DND-41 (cell line): ENCODE results near the gene AJAP1.

Experiments
- ATAC-seq: fragments of 200-7000 bp; cut with Tn5 transposase; 3 replicates; pipeline ENCODE4 v1.9.1; 2021; ENCODE audit warnings: low read depth; ENCODE audit not compliant: insufficient read depth
- DNase-seq: peaks from one replicate; pipeline ENCODE4 v3.0.0-alpha.2; 2020
- H2AFZ ChIP-seq: 2 replicates; pipeline ENCODE4 v1.6.0; 2012; ENCODE audit warnings: low read depth, low read length
- H3K27ac ChIP-seq: 2 replicates; pipeline ENCODE4 v1.5.1; 2012; ENCODE audit warnings: low read length, inconsistent platforms
- H3K27me3 ChIP-seq: fragments of 200-600 bp; sonication (generic); 2 replicates; pipeline ENCODE4 v1.6.0; 2012; ENCODE audit warnings: low read length, mild to moderate bottlenecking, inconsistent platforms; ENCODE audit not compliant: insufficient read depth, poor library complexity
- H3K36me3 ChIP-seq: 2 replicates; pipeline ENCODE4 v1.5.1; 2012; ENCODE audit warnings: low read length, inconsistent platforms; ENCODE audit not compliant: insufficient read depth
- H3K4me1 ChIP-seq: 2 replicates; pipeline ENCODE4 v1.5.1; 2012; ENCODE audit warnings: mild to moderate bottlenecking, low read length; ENCODE audit not compliant: insufficient read depth
- H3K4me2 ChIP-seq: 2 replicates; pipeline ENCODE4 v1.6.0; 2012; ENCODE audit warnings: mild to moderate bottlenecking, moderate library complexity, low read length, inconsistent platforms; ENCODE audit not compliant: insufficient read depth
- H3K4me3 ChIP-seq, 2 experiments: fragments of 200-600 bp in 1 of 2; shearing (Covaris generic) in 1 of 2; 2 replicates each; pipeline ENCODE4 v1.5.1; 2012 to 2016; ENCODE audit warnings: inconsistent platforms in 2 of 2, low read length in 2 of 2, mild to moderate bottlenecking in 2 of 2, low read depth in 1 of 2, moderate library complexity in 1 of 2
- H3K79me2 ChIP-seq: 2 replicates; pipeline ENCODE4 v1.6.0; 2012; ENCODE audit warnings: low read length, inconsistent platforms; ENCODE audit not compliant: insufficient read depth
- H3K9ac ChIP-seq: 2 replicates; pipeline ENCODE4 v1.6.0; 2012; ENCODE audit warnings: low read depth, mild to moderate bottlenecking, inconsistent platforms, low read length, moderate library complexity
- H3K9me3 ChIP-seq: 2 replicates; pipeline ENCODE4 v1.5.1; 2012; ENCODE audit warnings: low read length, moderate library complexity, mild to moderate bottlenecking, inconsistent platforms; ENCODE audit not compliant: insufficient read depth, severe bottlenecking
- H4K20me1 ChIP-seq: 2 replicates; pipeline ENCODE4 v1.6.0; 2012; ENCODE audit warnings: low read length; ENCODE audit not compliant: insufficient read depth
- EZH2 ChIP-seq: IDR thresholded peaks from 3 replicates; pipeline ENCODE4 v1.6.1; 2012; ENCODE audit warnings: borderline replicate concordance, low read depth, mild to moderate bottlenecking, moderate library complexity, low read length, inconsistent platforms; ENCODE audit not compliant: severe bottlenecking
- TF ChIP-seq, protein P1 (sequence below): IDR thresholded peaks from 2 replicates; pipeline ENCODE4 v1.5.1; 2012; ENCODE audit warnings: borderline replicate concordance, low read length, moderate library complexity, mild to moderate bottlenecking; ENCODE audit not compliant: poor library complexity, severe bottlenecking; ENCODE audit errors: extremely low read depth

The AJAP1 gene

DNA sequence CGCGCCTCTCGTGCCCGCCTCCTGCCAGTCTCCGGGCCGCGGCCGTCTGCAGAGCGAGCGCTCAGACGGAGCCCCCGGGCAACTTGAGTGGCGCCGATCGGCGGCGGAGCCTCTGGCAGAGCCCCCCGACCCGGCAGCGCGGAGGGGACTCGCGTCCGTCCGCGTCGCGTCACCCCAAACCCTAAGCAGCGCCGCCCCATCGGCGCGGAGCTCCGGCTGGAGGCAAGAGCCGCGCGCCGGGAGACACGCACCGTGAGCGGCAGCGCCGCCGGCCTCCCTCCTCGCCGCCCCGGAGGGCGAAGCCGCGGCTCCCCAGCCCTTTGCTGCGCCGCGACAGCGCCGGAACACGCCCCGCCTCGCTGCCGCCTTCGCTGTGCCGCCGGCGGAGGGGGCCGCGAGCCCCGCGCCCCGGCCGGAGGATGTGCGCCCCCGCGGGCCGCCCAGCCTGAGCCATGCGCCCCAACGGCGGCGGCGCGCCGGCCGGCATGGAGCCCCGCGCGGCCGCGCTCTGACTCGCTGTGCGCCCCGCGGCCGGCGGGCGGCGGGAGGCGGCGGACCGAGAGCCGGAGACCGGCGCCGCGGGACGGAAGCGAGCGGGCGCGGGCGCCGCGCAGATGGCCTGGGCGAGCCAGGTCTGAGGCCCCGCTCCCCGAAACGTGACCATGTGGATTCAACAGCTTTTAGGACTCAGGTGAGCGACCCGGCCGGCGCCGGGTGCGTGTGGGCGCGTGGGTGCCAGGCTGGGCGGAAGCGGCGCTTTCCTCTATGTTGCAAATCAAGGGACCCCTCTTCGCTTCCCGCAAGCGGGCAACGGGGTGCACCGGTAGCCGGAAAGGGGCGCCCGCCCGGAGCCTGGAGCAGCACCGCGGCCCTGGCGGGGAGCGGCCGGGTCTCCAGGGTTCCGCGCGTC is 610 bp downstream of the AJAP1 start:
- DNase-seq (no peak), ATAC-seq (no peak)
- Histone ChIP-seq H3K9me3 (no peaks in the 10 kb centered on the region), H2AFZ (no peak overlapping the region), H3K27ac (no peak overlapping the region), H3K79me2 (no peaks in the 10 kb centered on the region), H3K27me3 (peaks cover 6% of the 10 kb centered on the region), H4K20me1 (peaks cover 5% of the 10 kb centered on the region; the same call in 1 of the 2 replicates), H3K4me1 (no peaks in the 10 kb centered on the region), H3K4me2 (no peak overlapping the region), H3K9ac (no peak overlapping the region), H3K4me3 (no peak overlapping the region), H3K36me3 (no peaks in the 10 kb centered on the region)
- TF ChIP-seq, protein P1, sequence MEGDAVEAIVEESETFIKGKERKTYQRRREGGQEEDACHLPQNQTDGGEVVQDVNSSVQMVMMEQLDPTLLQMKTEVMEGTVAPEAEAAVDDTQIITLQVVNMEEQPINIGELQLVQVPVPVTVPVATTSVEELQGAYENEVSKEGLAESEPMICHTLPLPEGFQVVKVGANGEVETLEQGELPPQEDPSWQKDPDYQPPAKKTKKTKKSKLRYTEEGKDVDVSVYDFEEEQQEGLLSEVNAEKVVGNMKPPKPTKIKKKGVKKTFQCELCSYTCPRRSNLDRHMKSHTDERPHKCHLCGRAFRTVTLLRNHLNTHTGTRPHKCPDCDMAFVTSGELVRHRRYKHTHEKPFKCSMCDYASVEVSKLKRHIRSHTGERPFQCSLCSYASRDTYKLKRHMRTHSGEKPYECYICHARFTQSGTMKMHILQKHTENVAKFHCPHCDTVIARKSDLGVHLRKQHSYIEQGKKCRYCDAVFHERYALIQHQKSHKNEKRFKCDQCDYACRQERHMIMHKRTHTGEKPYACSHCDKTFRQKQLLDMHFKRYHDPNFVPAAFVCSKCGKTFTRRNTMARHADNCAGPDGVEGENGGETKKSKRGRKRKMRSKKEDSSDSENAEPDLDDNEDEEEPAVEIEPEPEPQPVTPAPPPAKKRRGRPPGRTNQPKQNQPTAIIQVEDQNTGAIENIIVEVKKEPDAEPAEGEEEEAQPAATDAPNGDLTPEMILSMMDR, result no peak
- no peak for TF ChIP-seq EZH2

DNA sequence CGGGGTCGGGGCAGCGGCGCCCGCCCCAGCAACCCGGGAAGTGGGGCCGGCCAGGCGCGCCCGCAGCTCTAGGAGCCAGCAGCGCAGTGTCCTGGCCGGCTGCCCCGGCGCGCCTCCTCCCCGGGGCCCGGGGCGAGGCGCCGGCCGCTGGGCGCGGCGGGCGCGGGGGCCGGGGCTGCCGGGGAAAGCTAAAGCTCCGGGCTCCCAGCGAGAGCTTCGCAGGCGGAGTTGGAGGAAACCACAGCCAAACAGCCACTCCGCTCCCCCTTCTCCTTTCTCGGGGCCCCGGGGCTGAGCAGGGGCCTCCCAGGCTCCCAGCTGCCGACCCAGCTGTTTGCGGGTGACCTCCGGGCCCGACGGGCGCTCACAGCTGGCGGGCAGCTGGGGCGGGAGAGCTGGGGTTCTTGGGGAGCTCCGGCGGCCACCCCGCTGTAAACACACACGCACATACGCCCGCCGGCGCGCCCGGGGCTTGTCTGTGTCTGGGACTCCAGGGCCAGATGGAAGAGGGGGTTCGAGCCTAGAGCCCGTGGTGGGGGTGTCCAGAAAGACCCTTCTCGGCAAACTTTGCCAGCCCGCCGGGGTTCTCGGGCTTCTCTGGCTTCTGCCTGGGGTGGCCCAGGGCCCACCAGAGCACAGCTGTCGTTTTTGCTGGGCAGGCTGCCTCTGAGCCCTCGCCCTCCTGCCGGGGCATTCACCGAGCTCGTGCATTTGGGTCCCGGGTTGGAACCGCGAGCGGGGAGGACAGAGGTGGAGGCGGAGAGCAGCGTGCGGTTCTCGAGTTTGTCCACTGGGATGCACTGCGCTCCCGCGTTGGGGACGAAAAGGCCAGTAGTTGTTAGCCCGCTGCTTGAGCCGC is 1.5 kb downstream of the AJAP1 start:
- H3K4me2 ChIP-seq, result no peak overlapping the region
- no peaks in the 10 kb centered on the region for H3K9me3 ChIP-seq
- H3K9ac ChIP-seq, result no peak overlapping the region
- H3K4me1 ChIP-seq, result no peaks in the 10 kb centered on the region
- peaks cover 6% of the 10 kb centered on the region for H3K27me3 ChIP-seq
- peak; percentile 39; the same call in 1 of the 3 replicates for ATAC-seq
- no peak overlapping the region for H3K27ac ChIP-seq
- peaks cover 5% of the 10 kb centered on the region; the same call in 1 of the 2 replicates for H4K20me1 ChIP-seq
- no peaks in the 10 kb centered on the region for H3K36me3 ChIP-seq
- peak; percentile 7 for DNase-seq
- no peak overlapping the region for H2AFZ ChIP-seq
- H3K79me2 ChIP-seq, result no peaks in the 10 kb centered on the region
- no peak overlapping the region for H3K4me3 ChIP-seq
- TF ChIP-seq, protein P1, result peak; percentile 46
- no peak for TF ChIP-seq EZH2

DNA sequence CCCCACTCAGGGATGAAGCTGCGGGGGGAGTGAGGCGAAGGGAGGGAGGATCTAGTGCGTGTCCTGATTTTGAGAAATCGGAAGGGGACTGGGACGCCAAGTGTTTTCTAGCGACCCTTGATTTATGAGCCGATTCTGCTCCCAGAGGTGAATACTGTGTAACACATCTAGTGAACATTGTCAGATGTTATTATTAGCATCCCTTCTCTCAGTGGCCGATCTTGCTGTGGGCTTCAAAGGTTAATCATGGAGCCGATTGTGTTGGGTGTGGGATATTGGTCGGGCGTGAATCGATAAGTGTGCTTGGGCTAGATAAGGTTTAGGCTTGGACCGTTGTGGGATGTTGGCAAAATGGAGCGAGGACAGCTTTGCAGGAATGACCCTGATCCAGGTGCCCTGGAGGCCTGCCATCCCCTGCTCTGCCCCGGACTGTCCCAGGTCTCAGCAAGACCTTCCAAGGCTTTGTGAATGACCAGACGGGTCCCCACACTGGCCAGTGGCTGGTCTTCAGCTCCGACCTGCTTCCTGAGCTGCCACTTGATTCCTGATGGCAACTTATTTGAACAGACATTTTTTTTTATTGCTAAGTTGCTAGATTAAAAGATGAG is 2.2 kb downstream of the AJAP1 start:
- H3K27me3 ChIP-seq, result peaks cover 6% of the 10 kb centered on the region
- ATAC-seq (no peak), DNase-seq (no peak)
- H3K79me2 ChIP-seq, result no peaks in the 10 kb centered on the region
- TF ChIP-seq, protein P1, result no peak
- TF ChIP-seq EZH2, result no peak
- H3K4me2 ChIP-seq, result no peak overlapping the region
- H2AFZ ChIP-seq, result no peak overlapping the region
- H3K4me3 ChIP-seq, result no peak overlapping the region
- no peaks in the 10 kb centered on the region for H3K9me3 ChIP-seq
- no peak overlapping the region for H3K27ac ChIP-seq
- no peaks in the 10 kb centered on the region for H3K4me1 ChIP-seq
- peaks cover 5% of the 10 kb centered on the region; the same call in 1 of the 2 replicates for H4K20me1 ChIP-seq
- no peak overlapping the region for H3K9ac ChIP-seq
- no peaks in the 10 kb centered on the region for H3K36me3 ChIP-seq
